ENCODE measurements around the gene PHOSPHO2. TPM values are rescaled to one million over a fixed set of nuclear protein-coding genes. Genes with fewer than 3 reads are reported as not detected.
A peak's percentile ranks its signal among the peaks of the same experiment; 100 is the strongest.

Gene PHOSPHO2
- total and polyA plus RNA-seq, 9 of the 15 experiments (the other 6 are each of a cell fraction or from before 2014, with no cell fraction given) = 7.8 to 19.1 (median 11.7) TPM

GRCh38 chr2:169714699-169715098 is 20.4 kb downstream of the PHOSPHO2 start:
- Histone ChIP-seq H3K4me2 (ENCODE audit: insufficient read depth, low read length) (peak overlapping the region; percentile 71; the same call in 1 of the 2 replicates), H3K79me2 (ENCODE audit: control insufficient read depth, insufficient read depth, low read length) (no peaks in the 10 kb centered on the region), H4K20me1 (replicated peaks; ENCODE audit: control insufficient read depth, insufficient read depth, low read length) (no peaks in the 10 kb centered on the region), H3K36me3 (ENCODE audit: control insufficient read depth, insufficient read depth, low read length) (peaks cover 8% of the 10 kb centered on the region; the same call in 2 of the 3 replicates), H3K4me1 (replicated peaks in 1 of 2; ENCODE audit: control insufficient read depth in 2 of 2, insufficient read depth in 2 of 2, low read length in 2 of 2) (peaks cover 23 to 48% of the 10 kb centered on the region in 2 experiments), H3K9me3 (replicated peaks; ENCODE audit: control insufficient read depth, insufficient read depth, low read depth, low read length) (no peaks in the 10 kb centered on the region), H3K9ac (ENCODE audit: insufficient read depth in 1 of 2, low read depth in 2 of 2, low read length in 2 of 2) (no peak overlapping the region), H3K9me1 (ENCODE audit: control insufficient read depth, insufficient read depth, low read length) (no peaks in the 10 kb centered on the region), H3K27me3 (ENCODE audit: control insufficient read depth in 2 of 2, insufficient read depth in 2 of 2, low read length in 2 of 2) (no peaks in the 10 kb centered on the region), H3K27ac (ENCODE audit: extremely low read depth, low read depth, low read length) (no peak overlapping the region), H3K4me3 (no peak overlapping the region), H2AFZ (ENCODE audit: low read depth, low read length) (no peak overlapping the region)
- TF ChIP-seq MTA2 (IDR thresholded peaks at IDR 0.05; ENCODE audit: low read depth) (no peak), ZNF785 (CRISPR knock-in tag; IDR thresholded peaks at IDR 0.05) (no peak), NR2F6 (CRISPR knock-in tag; IDR thresholded peaks at IDR 0.05) (no peak), FOSL1 (tag; conservative IDR thresholded peaks at IDR 0.05) (no peak), RAD21 (CRISPR knock-in tag; conservative IDR thresholded peaks at IDR 0.05 in 1 of 2, IDR thresholded peaks at IDR 0.05 in 1 of 2) (no peak), HNRNPH1 (optimal IDR thresholded peaks at IDR 0.05; ENCODE audit: low read depth, low read length) (no peak)
- intact Hi-C loops (cut with micrococcal nuclease) (no loop called here), in situ Hi-C loops (cut with MboI) (no loop called here)
- DNase-seq (ENCODE audit: extremely low read depth in 1 of 4, low spot score in 3 of 4) (no peak), FAIRE-seq (no peak), ATAC-seq (no peak)
- ChIA-PET POLR2A (interaction anchor here (1.0 to 4.7 kb wide), 7 partner anchors 9 to 82 kb away, joined by 4 to 60 read pairs (median 5); partner anchors contain the start of gene KLHL23), CTCF (ENCODE audit: low intra/inter-chr PET ratio) (no interaction called here)
- no TSS peak for BruUV-seq (replicated peaks)
- WGBS (ENCODE audit: insufficient coverage, low coverage, missing lambda C conversion rate) = 60% methylated on average over 6 of the region's 6 CpGs
